ENCODE data around the gene TAOK3.

TAOK3 gene

GRCh38 chr12:118346895-118347294 lies 25.8 kb downstream of the TAOK3 start:
- Histone ChIP-seq H2AFZ (ENCODE audit: low read depth, low read length) (no peak overlapping the region), H3K36me3 (ENCODE audit: insufficient read depth, low read length) (no peaks in the 10 kb centered on the region), H3K27me3 (ENCODE audit: insufficient read depth, low read length) (no peaks in the 10 kb centered on the region), H3K9me3 (ENCODE audit: low read length) (no peaks in the 10 kb centered on the region), H3K4me3 (ENCODE audit: low read length) (no peak overlapping the region), H3K4me1 (ENCODE audit: insufficient read depth, low read length) (no peaks in the 10 kb centered on the region)

- H2AFZ ChIP-seq (ENCODE audit: low read depth, low read length) = no peak overlapping the region
- no peaks in the 10 kb centered on the region for H3K27me3 ChIP-seq (ENCODE audit: insufficient read depth, low read length)
- H3K36me3 ChIP-seq (ENCODE audit: insufficient read depth, low read length) = no peaks in the 10 kb centered on the region
- no peak overlapping the region for H3K4me3 ChIP-seq (ENCODE audit: low read length)
- H3K4me1 ChIP-seq (ENCODE audit: insufficient read depth, low read length) = no peaks in the 10 kb centered on the region
- H3K9me3 ChIP-seq (ENCODE audit: low read length) = no peaks in the 10 kb centered on the region
Observed at GRCh38 chr12:118345355-118345754, 27.4 kb downstream of the TAOK3 start.

- H3K27me3 ChIP-seq (ENCODE audit: insufficient read depth, low read length) = no peaks in the 10 kb centered on the region
Observed at GRCh38 chr12:118344829-118345228, 27.9 kb downstream of the TAOK3 start.

GRCh38 chr12:118342090-118342489 lies 30.6 kb downstream of the TAOK3 start:
- Histone ChIP-seq H3K36me3 (ENCODE audit: insufficient read depth, low read length) (no peaks in the 10 kb centered on the region), H3K4me3 (ENCODE audit: low read length) (no peak overlapping the region), H2AFZ (ENCODE audit: low read depth, low read length) (no peak overlapping the region), H3K27me3 (ENCODE audit: insufficient read depth, low read length) (no peaks in the 10 kb centered on the region), H3K4me1 (ENCODE audit: insufficient read depth, low read length) (no peaks in the 10 kb centered on the region), H3K9me3 (ENCODE audit: low read length) (no peaks in the 10 kb centered on the region)

More at GRCh38 chr12:118344829-118345228, 27.9 kb downstream of the TAOK3 start:
- H3K4me3 ChIP-seq (ENCODE audit: low read length) = no peak overlapping the region
- H3K4me1 ChIP-seq (ENCODE audit: insufficient read depth, low read length) = no peaks in the 10 kb centered on the region
- H3K36me3 ChIP-seq (ENCODE audit: insufficient read depth, low read length) = no peaks in the 10 kb centered on the region
- no peak overlapping the region for H2AFZ ChIP-seq (ENCODE audit: low read depth, low read length)
- no peaks in the 10 kb centered on the region for H3K9me3 ChIP-seq (ENCODE audit: low read length)

GRCh38 chr12:118337194-118337838 lies 35.4 kb downstream of the TAOK3 start:
- no peaks in the 10 kb centered on the region for H3K27me3 ChIP-seq (ENCODE audit: insufficient read depth, low read length)
- no peak overlapping the region for H3K4me3 ChIP-seq (ENCODE audit: low read length)
- H3K4me1 ChIP-seq (ENCODE audit: insufficient read depth, low read length) = no peaks in the 10 kb centered on the region
- no peaks in the 10 kb centered on the region for H3K9me3 ChIP-seq (ENCODE audit: low read length)
- H2AFZ ChIP-seq (ENCODE audit: low read depth, low read length) = no peak overlapping the region
- H3K36me3 ChIP-seq (ENCODE audit: insufficient read depth, low read length) = no peaks in the 10 kb centered on the region

- Histone ChIP-seq H3K27me3 (ENCODE audit: insufficient read depth, low read length) (no peaks in the 10 kb centered on the region), H3K36me3 (ENCODE audit: insufficient read depth, low read length) (no peaks in the 10 kb centered on the region), H3K9me3 (ENCODE audit: low read length) (no peaks in the 10 kb centered on the region), H3K4me1 (ENCODE audit: insufficient read depth, low read length) (no peaks in the 10 kb centered on the region), H2AFZ (ENCODE audit: low read depth, low read length) (no peak overlapping the region), H3K4me3 (ENCODE audit: low read length) (no peak overlapping the region)
Observed at GRCh38 chr12:118336123-118336522, 36.6 kb downstream of the TAOK3 start.

- no peaks in the 10 kb centered on the region for H3K27me3 ChIP-seq (ENCODE audit: insufficient read depth, low read length)
- no peaks in the 10 kb centered on the region for H3K36me3 ChIP-seq (ENCODE audit: insufficient read depth, low read length)
- H3K4me1 ChIP-seq (ENCODE audit: insufficient read depth, low read length) = no peaks in the 10 kb centered on the region
- no peaks in the 10 kb centered on the region for H3K9me3 ChIP-seq (ENCODE audit: low read length)
- no peak overlapping the region for H2AFZ ChIP-seq (ENCODE audit: low read depth, low read length)
- no peak overlapping the region for H3K4me3 ChIP-seq (ENCODE audit: low read length)
Observed at GRCh38 chr12:118334939-118335567, 37.7 kb downstream of the TAOK3 start.

- Histone ChIP-seq H3K27me3 (ENCODE audit: insufficient read depth, low read length) (no peaks in the 10 kb centered on the region), H3K4me3 (ENCODE audit: low read length) (no peak overlapping the region)
Observed at GRCh38 chr12:118334241-118334640, 38.5 kb downstream of the TAOK3 start.

GRCh38 chr12:118332511-118332910 lies 40.2 kb downstream of the TAOK3 start:
- Histone ChIP-seq H3K27me3 (ENCODE audit: insufficient read depth, low read length) (no peaks in the 10 kb centered on the region), H3K4me1 (ENCODE audit: insufficient read depth, low read length) (no peaks in the 10 kb centered on the region), H3K4me3 (ENCODE audit: low read length) (no peak overlapping the region), H3K9me3 (ENCODE audit: low read length) (no peaks in the 10 kb centered on the region), H3K36me3 (ENCODE audit: insufficient read depth, low read length) (no peaks in the 10 kb centered on the region), H2AFZ (ENCODE audit: low read depth, low read length) (no peak overlapping the region)

More at GRCh38 chr12:118334241-118334640, 38.5 kb downstream of the TAOK3 start:
- Histone ChIP-seq H3K36me3 (ENCODE audit: insufficient read depth, low read length) (no peaks in the 10 kb centered on the region), H3K4me1 (ENCODE audit: insufficient read depth, low read length) (no peaks in the 10 kb centered on the region), H3K9me3 (ENCODE audit: low read length) (no peaks in the 10 kb centered on the region), H2AFZ (ENCODE audit: low read depth, low read length) (no peak overlapping the region)

GRCh38 chr12:118330421-118331018 lies 42.2 kb downstream of the TAOK3 start:
- Histone ChIP-seq H3K4me1 (ENCODE audit: insufficient read depth, low read length) (no peaks in the 10 kb centered on the region), H2AFZ (ENCODE audit: low read depth, low read length) (no peak overlapping the region), H3K9me3 (ENCODE audit: low read length) (no peaks in the 10 kb centered on the region), H3K36me3 (ENCODE audit: insufficient read depth, low read length) (no peaks in the 10 kb centered on the region), H3K4me3 (ENCODE audit: low read length) (no peak overlapping the region), H3K27me3 (ENCODE audit: insufficient read depth, low read length) (no peaks in the 10 kb centered on the region)

GRCh38 chr12:118328486-118329330 lies 44.0 kb downstream of the TAOK3 start:
- H3K27me3 ChIP-seq (ENCODE audit: insufficient read depth, low read length) = no peaks in the 10 kb centered on the region
- no peak overlapping the region for H2AFZ ChIP-seq (ENCODE audit: low read depth, low read length)
- no peak overlapping the region for H3K4me3 ChIP-seq (ENCODE audit: low read length)
- H3K9me3 ChIP-seq (ENCODE audit: low read length) = no peaks in the 10 kb centered on the region
- H3K4me1 ChIP-seq (ENCODE audit: insufficient read depth, low read length) = no peaks in the 10 kb centered on the region
- H3K36me3 ChIP-seq (ENCODE audit: insufficient read depth, low read length) = no peaks in the 10 kb centered on the region

DNA sequence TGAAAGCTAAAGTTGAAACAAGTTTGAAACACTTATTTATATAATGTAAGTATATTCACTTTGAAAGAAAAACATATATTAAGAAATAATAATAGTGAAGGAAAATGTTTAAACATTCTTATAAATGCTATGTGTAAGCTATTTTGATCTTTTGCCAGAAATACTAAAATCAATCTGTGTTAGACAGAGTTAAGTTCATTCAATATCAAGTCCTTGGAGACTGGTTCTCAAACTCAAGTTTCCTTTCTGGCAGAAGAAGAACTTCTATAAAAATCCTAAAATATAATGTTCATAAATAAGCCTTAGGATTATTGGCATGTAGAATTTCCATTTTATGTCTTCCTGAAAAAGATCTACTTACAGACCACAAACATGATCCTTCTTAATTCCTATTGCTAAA lies 45.3 kb downstream of the TAOK3 start:
- Histone ChIP-seq H3K4me3 (ENCODE audit: low read length) (no peak overlapping the region), H3K9me3 (ENCODE audit: low read length) (no peaks in the 10 kb centered on the region), H3K36me3 (ENCODE audit: insufficient read depth, low read length) (no peaks in the 10 kb centered on the region), H3K4me1 (ENCODE audit: insufficient read depth, low read length) (no peaks in the 10 kb centered on the region), H3K27me3 (ENCODE audit: insufficient read depth, low read length) (no peaks in the 10 kb centered on the region), H2AFZ (ENCODE audit: low read depth, low read length) (no peak overlapping the region)

GRCh38 chr12:118326991-118327390 lies 45.7 kb downstream of the TAOK3 start:
- Histone ChIP-seq H2AFZ (ENCODE audit: low read depth, low read length) (no peak overlapping the region), H3K36me3 (ENCODE audit: insufficient read depth, low read length) (no peaks in the 10 kb centered on the region), H3K4me1 (ENCODE audit: insufficient read depth, low read length) (no peaks in the 10 kb centered on the region), H3K4me3 (ENCODE audit: low read length) (no peak overlapping the region), H3K27me3 (ENCODE audit: insufficient read depth, low read length) (no peaks in the 10 kb centered on the region), H3K9me3 (ENCODE audit: low read length) (no peaks in the 10 kb centered on the region)

Measured in neuron (in vitro differentiated cells).